NCI-H187 treated with DMSO at 0.1 percent for 48 hours (cell line): ENCODE data around the gene NRN1L.
"Not testable (repeated sequence)": the region's sequence is repeated elsewhere in the genome, so short reads cannot be mapped to it uniquely, and the experiment has no call there.

Experiments
- DNase-seq: peaks from one replicate; lab custom pipeline; 2025; lab: John Stamatoyannopoulos, UW

NRN1L gene

GRCh38 chr16:67860589-67861398, 23.9 kb upstream of the NRN1L start:
- no peak for DNase-seq

DNA sequence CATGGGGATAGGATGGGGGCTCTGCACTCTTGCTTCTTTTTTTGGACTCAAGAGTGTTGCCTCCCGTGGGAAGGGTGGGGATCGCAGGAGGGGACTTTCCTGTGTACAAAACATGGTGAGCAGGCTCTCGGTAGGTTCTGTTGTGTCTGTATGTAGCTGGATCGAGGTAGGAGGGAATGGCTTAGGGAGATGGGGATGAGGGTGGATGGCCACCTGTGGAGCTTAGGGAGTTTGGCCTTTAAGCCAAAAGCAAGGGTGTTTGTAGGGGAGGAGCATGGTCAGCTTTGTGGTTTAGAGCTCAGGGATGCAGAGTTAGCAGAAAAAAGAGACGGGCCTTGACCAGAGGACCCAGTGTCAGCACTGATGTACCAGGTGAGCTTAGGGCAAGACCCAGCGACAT, 22.8 kb upstream of the NRN1L start:
- DNase-seq: no peak

GRCh38 chr16:67862623-67863583, 21.8 kb upstream of the NRN1L start:
- no peak for DNase-seq

- not testable (repeated sequence) for DNase-seq
These were observed 20.6 kb upstream of the NRN1L start for GRCh38 chr16:67864044-67864443.

GRCh38 chr16:67864594-67864993, 20.1 kb upstream of the NRN1L start:
- no peak for DNase-seq

GRCh38 chr16:67865318-67865717, 19.4 kb upstream of the NRN1L start:
- DNase-seq: no peak

GRCh38 chr16:67868290-67868689, 16.4 kb upstream of the NRN1L start:
- DNase-seq: no peak

- DNase-seq: no peak
These were observed 15.0 kb upstream of the NRN1L start for GRCh38 chr16:67869653-67870052.

GRCh38 chr16:67871256-67871655, 13.4 kb upstream of the NRN1L start:
- DNase-seq: no peak

DNA sequence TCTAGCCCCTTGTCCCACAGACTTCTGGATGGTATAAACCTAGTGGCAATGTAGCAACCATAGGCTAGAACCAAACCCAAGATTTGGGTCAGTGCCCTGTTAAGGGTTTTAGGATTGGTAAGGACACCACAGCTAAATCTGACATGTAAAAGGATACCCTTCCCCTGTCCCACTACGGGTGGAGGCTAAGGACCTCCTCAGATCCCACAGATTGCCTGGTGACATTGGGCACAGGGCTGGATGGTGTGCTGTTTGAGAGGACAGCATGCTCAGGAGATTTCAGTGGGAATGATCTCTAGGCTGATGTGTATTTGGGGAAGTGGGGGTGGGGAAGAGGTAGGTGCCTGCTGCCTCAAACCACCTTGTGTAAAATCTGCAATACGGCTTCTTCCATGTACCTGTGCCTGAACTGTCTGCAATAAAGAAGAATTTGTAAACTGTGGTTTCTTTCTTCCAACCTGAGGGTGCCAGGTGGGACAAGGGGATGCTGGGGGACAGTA, 12.5 kb upstream of the NRN1L start:
- DNase-seq: no peak

DNA sequence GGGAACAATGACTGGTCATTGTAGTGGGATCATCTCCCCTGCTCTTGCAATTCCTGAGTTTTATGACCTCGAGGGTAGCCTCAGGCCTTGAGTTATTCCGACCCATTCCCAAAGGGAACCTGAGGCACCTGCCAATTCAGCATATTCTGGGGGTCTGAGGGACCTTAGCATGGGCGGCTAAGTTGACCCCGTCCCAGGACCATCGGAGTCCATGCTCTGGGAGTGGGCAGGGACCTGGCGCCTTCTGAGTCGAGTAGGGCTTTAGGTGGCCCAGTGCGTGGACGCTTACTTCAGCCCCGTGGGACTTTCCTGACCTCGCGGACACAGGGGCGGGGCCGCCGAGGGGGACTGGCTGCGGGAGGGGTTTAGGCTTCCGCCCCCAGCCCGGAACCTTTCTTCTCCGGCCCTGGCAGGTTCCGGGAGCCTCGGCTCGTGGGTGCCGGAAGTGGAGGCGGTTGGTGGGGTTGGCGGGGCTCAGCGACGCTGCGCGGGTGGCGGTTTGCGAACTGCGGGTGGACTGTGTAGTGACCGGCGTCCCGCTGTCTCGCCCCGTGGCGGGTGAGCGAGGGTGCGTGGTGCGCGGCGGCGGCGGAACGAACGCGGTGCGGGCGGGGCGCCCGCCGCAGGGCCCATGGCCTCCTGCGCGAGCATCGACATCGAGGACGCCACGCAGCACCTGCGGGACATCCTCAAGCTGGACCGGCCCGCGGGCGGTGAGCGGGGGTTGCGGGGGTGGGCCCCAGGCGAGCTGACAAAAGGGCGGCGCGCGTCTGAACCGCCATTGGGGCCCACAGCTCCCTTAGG, 11.9 kb upstream of the NRN1L start, which contains the start of gene EDC4:
TSS of gene EDC4 (plus strand) at position 422 of the 804 bp plus-strand sequence. CDS start at position 632, 210 bp downstream.
- no peak for DNase-seq

GRCh38 chr16:67873435-67874370, 11.0 kb upstream of the NRN1L start:
- no peak for DNase-seq

DNA sequence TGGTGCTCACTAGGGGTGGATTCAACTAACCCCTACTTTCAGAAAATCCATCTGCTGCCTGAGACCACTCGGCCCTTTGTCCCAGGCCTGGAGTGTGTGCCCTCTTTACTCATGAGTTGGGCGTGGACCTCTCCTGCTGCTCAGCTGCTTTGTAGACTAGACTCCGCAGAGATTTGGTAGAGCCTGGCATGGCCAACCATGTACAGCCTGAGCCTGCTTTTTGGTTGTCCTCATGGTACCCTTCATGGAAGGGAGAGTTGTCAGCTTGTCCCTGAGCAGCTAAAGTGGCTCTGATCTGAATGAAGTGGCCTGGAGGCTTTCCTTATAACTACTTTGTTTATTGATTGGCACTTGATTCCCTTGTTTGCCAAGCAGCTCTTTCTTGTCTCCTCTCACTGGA, 10.3 kb upstream of the NRN1L start:
- DNase-seq: no peak

GRCh38 chr16:67877064-67877463, 7.6 kb upstream of the NRN1L start:
- no peak for DNase-seq

- DNase-seq: no peak
These were observed 6.5 kb upstream of the NRN1L start for GRCh38 chr16:67878232-67878631.

DNA sequence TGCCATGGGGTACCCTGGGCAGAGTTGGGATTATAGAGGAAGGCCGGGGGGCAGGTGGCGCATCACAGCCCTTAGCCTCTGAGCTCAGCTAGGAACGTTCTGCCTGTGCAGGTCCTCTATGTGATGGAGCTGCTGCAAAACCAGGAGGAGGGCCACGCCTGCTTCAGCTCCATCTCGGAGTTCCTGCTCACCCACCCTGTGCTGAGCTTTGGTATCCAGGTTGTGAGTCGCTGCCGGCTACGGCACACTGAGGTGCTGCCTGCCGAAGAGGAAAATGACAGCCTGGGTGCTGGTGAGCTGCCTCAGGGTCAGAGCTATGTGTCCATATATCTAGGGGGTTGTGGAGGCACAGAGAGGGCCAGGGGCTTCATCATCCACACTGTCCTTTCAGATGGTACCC, 5.8 kb upstream of the NRN1L start:
- DNase-seq: no peak

GRCh38 chr16:67879462-67879861, 5.2 kb upstream of the NRN1L start:
- no peak for DNase-seq

DNA sequence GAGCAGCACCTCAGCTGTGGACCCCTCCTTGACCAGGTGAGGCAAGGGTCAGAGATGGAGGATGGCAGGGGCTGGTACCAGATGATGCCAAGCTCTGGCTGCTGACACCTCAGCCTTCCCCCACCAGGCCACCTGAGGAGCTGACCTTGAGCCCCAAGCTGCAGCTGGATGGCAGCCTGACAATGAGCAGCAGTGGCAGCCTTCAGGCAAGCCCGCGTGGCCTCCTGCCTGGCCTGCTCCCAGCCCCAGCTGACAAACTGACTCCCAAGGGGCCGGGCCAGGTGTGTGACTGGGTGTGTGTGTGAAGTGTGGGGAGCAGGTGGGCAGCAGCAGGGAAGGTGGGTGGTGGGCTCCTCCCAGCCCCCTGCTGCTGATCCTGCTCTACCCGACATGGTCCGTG, 4.7 kb upstream of the NRN1L start:
- DNase-seq: no peak

DNA sequence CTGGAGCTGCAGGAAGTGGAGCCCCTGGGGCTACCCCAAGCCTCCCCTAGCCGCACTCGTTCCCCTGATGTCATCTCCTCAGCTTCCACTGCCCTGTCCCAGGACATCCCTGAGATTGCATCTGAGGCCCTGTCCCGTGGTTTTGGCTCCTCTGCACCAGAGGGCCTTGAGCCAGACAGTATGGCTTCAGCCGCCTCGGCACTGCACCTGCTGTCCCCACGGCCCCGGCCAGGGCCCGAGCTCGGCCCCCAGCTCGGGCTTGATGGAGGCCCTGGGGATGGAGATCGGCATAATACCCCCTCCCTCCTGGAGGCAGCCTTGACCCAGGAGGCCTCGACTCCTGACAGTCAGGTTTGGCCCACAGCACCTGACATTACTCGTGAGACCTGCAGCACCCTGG, 4.1 kb upstream of the NRN1L start:
- no peak for DNase-seq

GRCh38 chr16:67881621-67882161, 3.0 kb upstream of the NRN1L start:
- DNase-seq: no peak
